NCI-H524 (cell line): Measurements from ENCODE around the gene ZSCAN5B.
A peak's percentile ranks its signal among the peaks of the same experiment; 100 is the strongest.

Experiments used
- DNase-seq, 2 experiments: peaks; one replicate each; lab custom pipeline; 2025; lab: John Stamatoyannopoulos, UW

Gene ZSCAN5B

DNA sequence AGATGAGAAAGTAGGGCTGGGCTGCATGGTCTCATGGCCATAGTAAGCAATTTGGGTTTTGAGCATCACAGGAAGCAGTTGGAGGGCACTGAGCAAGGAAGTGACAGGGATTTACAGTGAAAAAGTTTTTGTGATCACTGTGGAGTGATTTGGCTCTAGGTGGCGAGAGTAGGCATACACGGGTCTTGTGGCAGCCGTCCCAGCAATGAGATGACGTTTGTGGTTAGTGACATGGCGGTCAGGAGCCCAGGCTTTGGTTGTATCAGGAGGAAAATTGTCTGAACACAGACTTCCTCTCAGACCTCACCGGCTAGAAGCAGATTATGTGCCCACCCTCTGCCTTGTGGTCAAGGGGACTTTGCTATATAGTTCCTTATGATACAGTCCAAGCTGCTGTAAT lies 53.2 kb downstream of the ZSCAN5B start:
- DNase-seq: no peak

GRCh38 chr19:56142897-56143434 lies 54.6 kb downstream of the ZSCAN5B start:
- DNase-seq: no peak

DNA sequence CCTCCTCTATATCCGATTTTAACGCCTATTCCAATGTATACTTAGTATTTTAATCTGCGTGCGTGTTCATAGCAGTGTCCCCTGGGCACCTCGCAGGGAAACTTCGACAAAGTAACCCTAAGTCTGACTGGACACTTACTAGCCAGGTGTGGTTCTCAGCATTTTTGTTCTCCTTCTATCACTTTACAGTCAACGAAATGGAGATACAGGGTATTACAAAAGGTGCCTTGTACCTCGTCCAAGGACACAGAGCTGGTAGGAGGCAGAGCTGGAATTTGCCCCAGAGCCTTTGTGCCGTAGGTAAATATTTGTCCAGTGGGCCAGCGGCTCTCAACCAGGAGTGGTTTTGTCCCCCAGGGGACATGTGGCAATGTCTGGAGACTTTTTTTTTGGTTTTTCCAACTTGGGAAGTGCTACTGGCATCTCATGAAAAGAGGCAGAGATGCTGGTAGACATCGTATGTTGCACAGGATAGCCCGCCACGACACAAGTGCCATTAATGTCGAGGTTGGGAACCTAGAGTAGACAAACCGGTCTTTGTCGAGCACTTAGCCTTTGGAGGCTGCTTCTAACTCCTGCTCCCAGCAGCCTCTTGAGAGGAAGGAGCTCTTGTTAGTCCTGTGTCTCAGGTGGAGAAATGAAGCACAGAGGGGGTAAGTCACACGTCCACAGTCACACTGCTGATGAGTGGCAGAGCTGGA lies 55.3 kb downstream of the ZSCAN5B start:
- no peak for DNase-seq

DNA sequence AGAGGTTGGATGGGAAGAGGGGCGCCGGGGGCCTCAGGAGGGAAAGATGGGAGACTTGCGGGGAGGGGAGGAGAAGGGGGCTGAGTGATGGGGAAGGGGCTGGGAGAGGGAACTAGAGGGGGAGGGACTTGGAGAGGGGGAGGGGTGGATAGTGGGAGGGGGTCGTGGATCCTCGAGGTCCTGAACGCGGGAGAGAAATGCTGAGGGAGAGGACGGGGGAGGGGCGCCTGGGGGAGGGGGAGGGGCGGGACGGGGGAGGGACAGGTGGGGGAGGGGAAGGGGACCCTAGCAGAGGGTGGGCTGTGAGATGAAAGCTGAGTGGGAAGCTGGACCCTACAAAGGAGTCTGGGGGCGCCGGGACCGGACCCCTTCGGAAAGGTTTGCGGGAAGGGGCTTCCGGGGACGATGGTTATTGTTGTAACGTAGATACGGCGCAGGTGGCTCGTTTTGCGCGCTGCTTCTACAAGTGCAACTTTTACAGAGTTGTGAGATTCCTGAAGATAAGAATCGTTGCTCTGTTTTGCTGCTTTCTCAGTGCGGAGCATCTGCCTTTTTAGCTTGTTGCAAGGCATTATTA lies 56.1 kb downstream of the ZSCAN5B start:
- no peak for DNase-seq

DNA sequence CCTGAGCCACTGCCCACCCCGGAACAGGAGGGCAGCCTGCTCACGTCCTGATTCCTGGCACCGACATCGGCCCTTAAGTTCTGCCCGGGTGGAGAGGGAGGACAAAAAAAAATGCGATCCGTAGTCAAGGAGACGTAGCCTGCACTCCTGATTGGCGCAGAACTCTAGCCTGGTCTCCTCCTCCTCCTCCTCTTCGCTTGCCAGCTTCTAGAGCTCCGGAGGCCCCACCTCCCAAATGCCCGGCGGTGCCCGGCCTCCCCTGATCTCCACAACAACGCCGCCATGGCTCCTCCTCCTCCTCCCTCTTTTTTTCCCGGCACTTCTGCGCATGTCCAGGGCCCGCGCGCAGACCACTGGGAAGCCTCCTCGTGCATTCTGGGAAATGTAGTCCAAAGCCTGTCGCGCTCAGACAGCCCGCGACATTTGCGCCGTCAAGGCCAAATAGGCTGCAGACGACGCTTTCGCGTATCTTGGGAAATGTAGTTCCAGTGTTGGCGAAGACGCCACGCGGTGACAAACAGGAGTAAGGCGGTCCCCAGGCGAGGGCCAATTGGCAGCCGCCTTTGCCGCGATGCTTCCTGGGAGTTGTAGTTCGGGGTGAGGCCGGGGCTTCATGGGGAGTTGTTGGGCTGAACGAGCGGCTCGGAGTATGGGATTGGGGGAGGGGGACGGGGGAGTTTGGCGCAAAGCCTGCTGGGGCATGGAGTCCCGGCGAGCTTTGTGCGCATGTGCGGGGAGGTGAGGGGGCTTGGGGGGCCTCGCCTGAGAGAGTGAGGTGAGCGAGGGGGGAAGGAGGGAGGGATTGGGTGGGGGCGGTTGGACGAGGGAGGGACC lies 56.8 kb downstream of the ZSCAN5B start, which contains the start of gene ZNF444:
TSS of gene ZNF444 (plus strand) at position 705 of the 834 bp plus-strand sequence. CDS start 5,625 bp downstream, outside the sequence.
- peak; percentile 100 for DNase-seq

- peak in 1 of 2 experiments; percentile 38 for DNase-seq
These were observed 57.6 kb downstream of the ZSCAN5B start for GRCh38 chr19:56139847-56140582.
